B cell (primary cell): Measurements from ENCODE around the gene PAWR.

Source experiments
- CTCF ChIP-seq: fragments of 200-600 bp; IDR thresholded peaks from one replicate; pipeline ENCODE4 v1.8.0; 2022; ENCODE audit warnings: antibody characterized with exemption, mild to moderate bottlenecking
- EZH2 ChIP-seq: IDR thresholded peaks from 2 replicates; pipeline ENCODE4 v1.6.1; 2012; ENCODE audit warnings: borderline replicate concordance, low read depth, mild to moderate bottlenecking, moderate library complexity, low read length; ENCODE audit not compliant: insufficient read depth, poor library complexity, severe bottlenecking

- TF ChIP-seq CTCF (no peak), EZH2 (no peak)
Observed at GRCh38 chr12:79547044-79547734, 143.6 kb downstream of the PAWR start.
